PC-3 (cell line): ENCODE data around the gene TTC9B. TPM values are rescaled to one million over a fixed set of nuclear protein-coding genes. Genes with fewer than 3 reads are reported as not detected.
A peak's percentile ranks its signal among the peaks of the same experiment; 100 is the strongest.

ENCODE experiments used
- ATAC-seq: fragments of 200-7000 bp; cut with Tn5 transposase; 2 replicates; pipeline ENCODE4 v1.9.1; 2020; ENCODE audit warnings: mild to moderate bottlenecking, moderate library complexity
- BruUV-seq: library from RNA; stranded (reverse); fragments of 400-500 nt; replicated peaks from 2 replicates; lab custom pipeline; 2021; lab: Mats Ljungman, UMichigan
- CTCF ChIA-PET: fragments of 300-600 bp; sonication (Branson Sonifier 250); formaldehyde crosslinking; loops from one replicate; lab custom pipeline; 2022; ENCODE audit warnings: antibody characterized with exemption; lab: Charles Lee
- POLR2A ChIA-PET: fragments of 300-600 bp; sonication (Branson Sonifier 250); formaldehyde crosslinking; loops from one replicate; lab custom pipeline; 2022; ENCODE audit warnings: antibody characterized with exemption; ENCODE audit not compliant: unreplicated experiment; lab: Charles Lee
- DNase-seq: peaks from one replicate; pipeline ENCODE4 v3.0.0-alpha.2; 2015
- H2AFZ ChIP-seq: fragments of 300-600 bp; sonication (generic); 2 replicates; pipeline ENCODE4 v1.6.0; 2016; ENCODE audit warnings: antibody characterized with exemption, low read length
- H3F3A ChIP-seq: fragments of 300-600 bp; sonication (generic); one replicate; pipeline ENCODE4 v1.6.0; 2017; ENCODE audit warnings: antibody characterized with exemption, low read length, control low read depth, mild to moderate bottlenecking; ENCODE audit not compliant: unreplicated experiment
- H3K27ac ChIP-seq: fragments of 300-600 bp; sonication (generic); 2 replicates; pipeline ENCODE4 v1.5.1; 2016; ENCODE audit warnings: mild to moderate bottlenecking, low read length
- H3K27me3 ChIP-seq: fragments of 300-600 bp; sonication (generic); 2 replicates; pipeline ENCODE4 v1.6.1; 2016; ENCODE audit warnings: low read length, mixed read lengths
- H3K36me3 ChIP-seq: fragments of 300-600 bp; sonication (generic); 2 replicates; pipeline ENCODE4 v1.6.1; 2016; ENCODE audit warnings: low read depth, mixed run types, low read length, mixed read lengths
- H3K4me1 ChIP-seq: fragments of 300-600 bp; sonication (generic); 2 replicates; pipeline ENCODE4 v1.5.1; 2016; ENCODE audit warnings: low read length; ENCODE audit not compliant: insufficient read depth
- H3K4me2 ChIP-seq: fragments of 300-600 bp; sonication (generic); 2 replicates; pipeline ENCODE4 v1.6.0; 2016; ENCODE audit warnings: low read length
- H3K4me3 ChIP-seq: fragments of 300-600 bp; sonication (generic); 2 replicates; pipeline ENCODE4 v1.5.1; 2016; ENCODE audit warnings: mild to moderate bottlenecking, low read length, mixed read lengths
- H3K79me2 ChIP-seq: fragments of 300-600 bp; sonication (generic); 2 replicates; pipeline ENCODE4 v1.6.1; 2017; ENCODE audit warnings: low read length, mixed read lengths
- H3K9ac ChIP-seq: fragments of 300-600 bp; sonication (generic); 2 replicates; pipeline ENCODE4 v1.6.0; 2016; ENCODE audit warnings: mild to moderate bottlenecking, low read length
- H3K9me2 ChIP-seq: fragments of 300-600 bp; sonication (generic); replicated peaks from 2 replicates; pipeline ENCODE4 v1.6.1; 2016; ENCODE audit warnings: mixed run types, low read length, mixed read lengths
- H3K9me3 ChIP-seq: fragments of 300-600 bp; sonication (generic); 2 replicates; pipeline ENCODE4 v1.6.1; 2016; ENCODE audit warnings: low read length, mixed read lengths
- H4K20me1 ChIP-seq: fragments of 300-600 bp; sonication (generic); 2 replicates; pipeline ENCODE4 v1.6.1; 2016; ENCODE audit warnings: low read length, mixed read lengths
- CTCF ChIP-seq: fragments of 300-600 bp; sonication (generic); conservative IDR thresholded peaks from 2 replicates; pipeline ENCODE4 v1.5.1; 2017; ENCODE audit warnings: antibody characterized with exemption, low read depth, mild to moderate bottlenecking, low read length
- EZH2 ChIP-seq: fragments of 300-600 bp; sonication (generic); IDR thresholded peaks from one replicate; pipeline ENCODE4 v1.6.1; 2017; ENCODE audit warnings: antibody characterized with exemption, mild to moderate bottlenecking, low read length; ENCODE audit not compliant: unreplicated experiment
- EZH2phosphoT487 ChIP-seq: fragments of 300-600 bp; sonication (generic); IDR thresholded peaks from 2 replicates; pipeline ENCODE4 v1.6.1; 2018; ENCODE audit warnings: mild to moderate bottlenecking, antibody characterized with exemption, low read length, borderline replicate concordance
- intact Hi-C: fragments of 100-400 bp; cut with micrococcal nuclease; formaldehyde crosslinking; loops from 2 replicates; pipeline ENCODE4 v1.9.0; 2023
- total RNA-seq: library from RNA; depleted of rRNA; stranded (reverse); fragments of >200 nt; gene quantifications from 2 replicates; pipeline ENCODE4 v1.2.3, GENCODE V29; 2014

TTC9B gene
- total RNA-seq, 1 experiment from 2014 or later, result 0.15 TPM

- Histone ChIP-seq H3K79me2 (no peaks in the 10 kb centered on the region), H3K27ac (no peak overlapping the region), H3K4me2 (no peak overlapping the region), H3K9me3 (no peaks in the 10 kb centered on the region), H3K9me2 (no peaks in the 10 kb centered on the region), H3K27me3 (no peaks in the 10 kb centered on the region), H3K9ac (no peak overlapping the region), H4K20me1 (no peaks in the 10 kb centered on the region), H3K36me3 (no peaks in the 10 kb centered on the region), H3F3A (no peaks in the 10 kb centered on the region), H3K4me1 (no peaks in the 10 kb centered on the region), H2AFZ (no peak overlapping the region), H3K4me3 (no peak overlapping the region)
- ATAC-seq, result no peak
- CTCF ChIA-PET, result interaction anchor here (0.7 kb wide), 1 partner anchor 38 kb away, joined by 3 read pairs; no protein-coding TSS in a partner anchor
- intact Hi-C loops, result no loop called here
- TF ChIP-seq EZH2phosphoT487, result no peak
- TF ChIP-seq EZH2, result no peak
- no peak for TF ChIP-seq CTCF
- no peak for DNase-seq
- no TSS peak for BruUV-seq
- POLR2A ChIA-PET, result no interaction called here
Observed at GRCh38 chr19:40198272-40198990, 19.8 kb downstream of the TTC9B start.

DNA sequence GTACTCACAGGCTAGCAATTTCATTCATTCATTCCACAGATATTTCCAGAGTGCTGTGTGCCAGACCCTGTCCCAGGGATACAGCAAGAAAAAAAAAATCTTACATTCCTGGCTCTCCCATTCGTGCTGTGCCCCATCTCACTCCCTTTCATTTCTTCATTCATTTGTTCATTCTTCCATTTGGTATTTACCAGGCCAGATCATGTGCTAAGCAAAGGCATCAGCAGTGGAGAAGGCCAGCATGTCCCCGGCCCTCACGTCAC is 24.7 kb downstream of the TTC9B start:
- peaks cover 10% of the 10 kb centered on the region for H3K4me1 ChIP-seq
- ChIA-PET CTCF (no interaction called here), POLR2A (no interaction called here)
- H3K4me3 ChIP-seq, result no peak overlapping the region
- no peak overlapping the region for H3K9ac ChIP-seq
- intact Hi-C loops, result no loop called here
- H2AFZ ChIP-seq, result no peak overlapping the region
- H3K9me3 ChIP-seq, result no peaks in the 10 kb centered on the region
- H4K20me1 ChIP-seq, result no peaks in the 10 kb centered on the region
- H3F3A ChIP-seq, result no peaks in the 10 kb centered on the region
- no peak overlapping the region for H3K27ac ChIP-seq
- no TSS peak for BruUV-seq
- DNase-seq (no peak), ATAC-seq (no peak)
- no peak overlapping the region for H3K4me2 ChIP-seq
- no peaks in the 10 kb centered on the region for H3K27me3 ChIP-seq
- H3K9me2 ChIP-seq, result no peaks in the 10 kb centered on the region
- H3K79me2 ChIP-seq, result no peaks in the 10 kb centered on the region
- TF ChIP-seq EZH2 (no peak), EZH2phosphoT487 (no peak), CTCF (no peak)
- no peaks in the 10 kb centered on the region for H3K36me3 ChIP-seq

DNA sequence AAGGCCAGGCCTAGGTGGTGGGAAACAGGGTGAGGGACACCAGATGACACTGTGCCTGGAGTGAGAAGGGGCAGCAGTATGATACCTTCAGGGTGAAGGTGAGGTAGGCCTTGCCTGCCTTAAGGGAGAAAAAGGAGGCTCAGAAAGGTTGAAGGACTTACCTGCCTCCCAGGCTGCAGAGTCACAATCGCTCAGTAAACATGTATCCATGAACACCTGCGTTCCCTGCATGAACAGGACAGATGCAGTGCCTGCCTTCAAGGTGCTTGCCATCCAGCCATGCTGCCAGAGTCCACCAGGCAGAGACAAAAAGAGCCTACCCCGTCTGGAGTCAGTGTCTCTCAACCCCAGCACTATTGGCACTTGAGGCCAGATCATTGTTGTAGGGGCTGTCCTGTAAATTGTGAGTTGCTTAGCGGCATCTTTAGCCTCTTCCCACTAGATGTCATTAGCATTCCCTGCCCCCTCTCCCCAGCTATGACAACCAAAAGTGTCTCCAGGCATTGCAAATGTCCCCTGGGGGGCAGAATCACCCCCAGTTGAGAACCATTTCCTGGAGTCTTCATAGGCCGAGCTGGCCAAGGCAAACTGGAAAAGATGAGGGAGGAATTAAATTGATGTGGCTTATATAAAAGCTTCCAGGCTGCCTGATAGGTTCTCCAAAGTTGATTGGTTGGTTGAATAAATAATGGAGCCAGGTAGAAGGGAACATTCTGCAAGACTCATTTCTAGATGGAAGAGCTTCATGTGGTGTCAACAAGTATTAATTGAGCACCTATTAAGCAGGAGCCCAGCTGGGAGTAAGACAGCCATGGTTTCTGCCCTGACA is 25.2 kb downstream of the TTC9B start:
- H4K20me1 ChIP-seq, result no peaks in the 10 kb centered on the region
- H3K27me3 ChIP-seq, result no peaks in the 10 kb centered on the region
- H3K4me2 ChIP-seq, result peak overlapping the region; percentile 87
- TF ChIP-seq CTCF (no peak), EZH2 (no peak), EZH2phosphoT487 (no peak)
- peak overlapping the region; percentile 72; the same call in 1 of the 2 replicates for H3K4me3 ChIP-seq
- no peaks in the 10 kb centered on the region for H3K9me3 ChIP-seq
- BruUV-seq, result TSS peak; percentile 28
- H3F3A ChIP-seq, result no peaks in the 10 kb centered on the region
- no peaks in the 10 kb centered on the region for H3K9me2 ChIP-seq
- H3K9ac ChIP-seq, result no peak overlapping the region
- intact Hi-C loops, result no loop called here
- no peak overlapping the region for H2AFZ ChIP-seq
- CTCF ChIA-PET, result no interaction called here
- no peak for DNase-seq
- H3K27ac ChIP-seq, result no peak overlapping the region
- no peaks in the 10 kb centered on the region for H3K36me3 ChIP-seq
- ATAC-seq, result no peak
- POLR2A ChIA-PET, result no interaction called here
- H3K4me1 ChIP-seq, result peaks cover 12% of the 10 kb centered on the region
- no peaks in the 10 kb centered on the region for H3K79me2 ChIP-seq
